CD4-positive, alpha-beta memory T cell (primary cell): ENCODE results near the gene PPP1R13B. TPM values are rescaled to one million over a fixed set of nuclear protein-coding genes. Genes with fewer than 3 reads are reported as not detected.

Source experiments
- CTCF ChIA-PET: fragments of 350-600 bp; sonication (Branson Sonifier 250); formaldehyde crosslinking; loops from one replicate; lab custom pipeline; 2021; ENCODE audit warnings: inconsistent platforms; ENCODE audit not compliant: partially characterized antibody; lab: Charles Lee
- POLR2A ChIA-PET: fragments of 350-600 bp; sonication (Branson Sonifier 250); formaldehyde crosslinking; loops from one replicate; lab custom pipeline; 2021; ENCODE audit not compliant: partially characterized antibody; lab: Charles Lee
- DNase-seq, 5 donors: peaks; one replicate each; pipeline versions ENCODE4 v3.0.0 to v3.0.0-alpha.2; 2020 to 2022; ENCODE audit warnings: mixed read lengths in 1 of 5
- H3K27ac ChIP-seq: one replicate; pipeline ENCODE4 v1.7.0; 2013; ENCODE audit warnings: low read depth, low read length
- H3K27me3 ChIP-seq: 2 replicates; pipeline ENCODE4 v1.7.0; 2013; ENCODE audit warnings: mild to moderate bottlenecking, low read length, moderate library complexity; ENCODE audit not compliant: insufficient read depth
- H3K36me3 ChIP-seq: 2 replicates; pipeline ENCODE4 v1.7.0; 2013; ENCODE audit warnings: mild to moderate bottlenecking, low read length, moderate library complexity; ENCODE audit not compliant: insufficient read depth
- H3K4me1 ChIP-seq: 2 replicates; pipeline ENCODE4 v1.7.0; 2013; ENCODE audit warnings: mild to moderate bottlenecking, low read length, moderate library complexity; ENCODE audit not compliant: insufficient read depth
- H3K4me3 ChIP-seq, 2 donors: one replicate each; pipeline ENCODE4 v1.7.0; 2013; ENCODE audit warnings: low read length in 2 of 2, mild to moderate bottlenecking in 1 of 2
- H3K9me3 ChIP-seq, 2 donors: one replicate each; pipeline ENCODE4 v1.7.0; 2013; ENCODE audit warnings: low read length in 2 of 2, control low read depth in 1 of 2; ENCODE audit not compliant: control insufficient read depth in 1 of 2
- H3K27ac Mint-ChIP-seq, 7 donors: one replicate each; pipeline ENCODE4 v1.8.0; 2020 to 2021; ENCODE audit warnings: mixed read lengths in 7 of 7, mild to moderate bottlenecking in 6 of 7, inconsistent platforms in 3 of 7, moderate library complexity in 3 of 7
- H3K27me3 Mint-ChIP-seq, 2 donors: one replicate each; pipeline ENCODE4 v1.8.0; 2020 to 2021; ENCODE audit warnings: mixed read lengths in 2 of 2
- H3K36me3 Mint-ChIP-seq, 2 donors: one replicate each; pipeline ENCODE4 v1.8.0; 2020 to 2021; ENCODE audit warnings: mixed read lengths in 2 of 2, inconsistent platforms in 1 of 2, mild to moderate bottlenecking in 1 of 2
- H3K4me1 Mint-ChIP-seq, 4 donors: one replicate each; pipeline ENCODE4 v1.8.0; 2020 to 2021; ENCODE audit warnings: mixed read lengths in 4 of 4, mild to moderate bottlenecking in 1 of 4
- H3K4me3 Mint-ChIP-seq, 8 donors: one replicate each; pipeline ENCODE4 v1.8.0; 2020 to 2021; ENCODE audit warnings: mixed read lengths in 8 of 8, mild to moderate bottlenecking in 7 of 8, moderate library complexity in 6 of 8, inconsistent platforms in 3 of 8
- H3K9me3 Mint-ChIP-seq, 8 donors: one replicate each; pipeline ENCODE4 v1.8.0; 2020 to 2021; ENCODE audit warnings: mixed read lengths in 8 of 8, mild to moderate bottlenecking in 5 of 8, inconsistent platforms in 3 of 8, moderate library complexity in 1 of 8
- intact Hi-C: fragments of 100-400 bp; cut with micrococcal nuclease; formaldehyde crosslinking; loops from one replicate; pipeline ENCODE4 v1.15.1; 2023
- polyA plus RNA-seq, 2 donors: library from polyadenylated mRNA; unstranded; fragments of 300-500 nt; fragmentation: Illumina TruSeq; gene quantifications; one replicate each; pipeline ENCODE4 v1.2.3, GENCODE V29; 2021
- total RNA-seq, 2 experiments: library from RNA; stranded (reverse); gene quantifications; one replicate each; pipeline ENCODE4 v1.2.3, GENCODE V29; 2021

The PPP1R13B gene
- total and polyA plus RNA-seq, 4 experiments from 2014 or later, result 0.72 to 30.5 (median 15.7) TPM

GRCh38 chr14:103886304-103887169 lies 39.2 kb upstream of the PPP1R13B start:
- CTCF ChIA-PET, result interaction anchor here (2.1 kb wide), 1 partner anchor 14 kb away, joined by 7 read pairs; no protein-coding TSS in a partner anchor
- Mint-ChIP-seq H3K4me3 (no peak overlapping the region), H3K9me3 (no peaks in the 10 kb centered on the region), H3K4me1 (no peaks in the 10 kb centered on the region), H3K27me3 (no peaks in the 10 kb centered on the region), H3K36me3 (no peaks in the 10 kb centered on the region), H3K27ac (no peak overlapping the region)
- H3K27ac ChIP-seq, result no peak overlapping the region
- POLR2A ChIA-PET, result interaction anchor here (1.2 kb wide), 1 partner anchor 23 kb away, joined by 3 read pairs; no protein-coding TSS in a partner anchor
- H3K4me1 ChIP-seq, result no peaks in the 10 kb centered on the region
- no peaks in the 10 kb centered on the region for H3K36me3 ChIP-seq
- DNase-seq, result no peak
- no peaks in the 10 kb centered on the region for H3K9me3 ChIP-seq
- intact Hi-C loops, result no loop called here
- no peak overlapping the region for H3K4me3 ChIP-seq
- H3K27me3 ChIP-seq, result no peaks in the 10 kb centered on the region

GRCh38 chr14:103885509-103885932 lies 38.1 kb upstream of the PPP1R13B start:
- Mint-ChIP-seq H3K4me3 (no peak overlapping the region), H3K36me3 (no peaks in the 10 kb centered on the region), H3K4me1 (peaks cover 0 to 7% (median 4%) of the 10 kb centered on the region in 4 donors), H3K27me3 (peaks cover 0 to 2% of the 10 kb centered on the region in 2 donors), H3K27ac (no peak overlapping the region), H3K9me3 (no peaks in the 10 kb centered on the region)
- POLR2A ChIA-PET, result no interaction called here
- H3K27me3 ChIP-seq, result no peaks in the 10 kb centered on the region
- no peak overlapping the region for H3K27ac ChIP-seq
- H3K4me3 ChIP-seq, result no peak overlapping the region
- intact Hi-C loops, result no loop called here
- H3K36me3 ChIP-seq, result no peaks in the 10 kb centered on the region
- peaks cover 4% of the 10 kb centered on the region for H3K4me1 ChIP-seq
- no peaks in the 10 kb centered on the region for H3K9me3 ChIP-seq
- DNase-seq, result no peak
- CTCF ChIA-PET, result no interaction called here

DNA sequence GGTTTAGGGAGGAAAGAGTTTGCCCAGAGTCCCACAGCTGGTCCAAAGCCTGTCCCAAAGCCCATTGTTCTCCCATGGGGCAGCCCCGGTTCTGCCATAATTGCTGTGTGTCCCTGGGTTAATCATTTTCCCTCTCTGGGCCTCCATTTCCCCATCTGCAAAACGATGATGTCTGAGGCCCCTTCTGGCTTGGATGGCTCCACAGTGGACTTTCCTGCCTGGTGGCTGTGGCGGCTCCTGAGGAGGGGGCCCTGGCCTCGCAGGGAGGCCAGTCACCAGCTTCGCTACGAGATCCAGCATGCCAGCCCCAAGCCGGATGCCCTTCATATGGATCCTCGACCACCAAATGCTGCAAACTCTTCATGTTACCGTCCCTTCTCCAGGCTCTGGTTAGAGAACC lies 37.5 kb upstream of the PPP1R13B start:
- no peaks in the 10 kb centered on the region for H3K36me3 Mint-ChIP-seq
- Histone ChIP-seq H3K27ac (no peak overlapping the region), H3K36me3 (no peaks in the 10 kb centered on the region), H3K4me3 (no peak overlapping the region), H3K27me3 (no peaks in the 10 kb centered on the region), H3K9me3 (no peaks in the 10 kb centered on the region), H3K4me1 (peaks cover 11% of the 10 kb centered on the region)
- intact Hi-C loops, result no loop called here
- no peak overlapping the region for H3K27ac Mint-ChIP-seq
- H3K4me3 Mint-ChIP-seq, result no peak overlapping the region
- peaks cover 0 to 2% of the 10 kb centered on the region in 2 donors for H3K27me3 Mint-ChIP-seq
- no peak for DNase-seq
- H3K4me1 Mint-ChIP-seq, result peaks cover 3 to 14% (median 10%) of the 10 kb centered on the region in 4 donors
- ChIA-PET POLR2A (no interaction called here), CTCF (no interaction called here)
- no peaks in the 10 kb centered on the region for H3K9me3 Mint-ChIP-seq

GRCh38 chr14:103883263-103883523 lies 35.8 kb upstream of the PPP1R13B start:
- no peak overlapping the region for H3K27ac Mint-ChIP-seq
- intact Hi-C loops, result no loop called here
- H3K4me1 ChIP-seq, result peaks cover 18% of the 10 kb centered on the region
- ChIA-PET POLR2A (no interaction called here), CTCF (no interaction called here)
- no peak for DNase-seq
- no peaks in the 10 kb centered on the region for H3K9me3 Mint-ChIP-seq
- H3K36me3 Mint-ChIP-seq, result no peaks in the 10 kb centered on the region
- H3K4me3 Mint-ChIP-seq, result no peak overlapping the region
- peaks cover 0 to 2% of the 10 kb centered on the region in 2 donors for H3K27me3 Mint-ChIP-seq
- no peaks in the 10 kb centered on the region for H3K9me3 ChIP-seq
- no peaks in the 10 kb centered on the region for H3K27me3 ChIP-seq
- H3K4me1 Mint-ChIP-seq, result peaks cover 3 to 29% (median 14%) of the 10 kb centered on the region in 4 donors
- H3K27ac ChIP-seq, result no peak overlapping the region
- no peaks in the 10 kb centered on the region for H3K36me3 ChIP-seq
- H3K4me3 ChIP-seq, result no peak overlapping the region

DNA sequence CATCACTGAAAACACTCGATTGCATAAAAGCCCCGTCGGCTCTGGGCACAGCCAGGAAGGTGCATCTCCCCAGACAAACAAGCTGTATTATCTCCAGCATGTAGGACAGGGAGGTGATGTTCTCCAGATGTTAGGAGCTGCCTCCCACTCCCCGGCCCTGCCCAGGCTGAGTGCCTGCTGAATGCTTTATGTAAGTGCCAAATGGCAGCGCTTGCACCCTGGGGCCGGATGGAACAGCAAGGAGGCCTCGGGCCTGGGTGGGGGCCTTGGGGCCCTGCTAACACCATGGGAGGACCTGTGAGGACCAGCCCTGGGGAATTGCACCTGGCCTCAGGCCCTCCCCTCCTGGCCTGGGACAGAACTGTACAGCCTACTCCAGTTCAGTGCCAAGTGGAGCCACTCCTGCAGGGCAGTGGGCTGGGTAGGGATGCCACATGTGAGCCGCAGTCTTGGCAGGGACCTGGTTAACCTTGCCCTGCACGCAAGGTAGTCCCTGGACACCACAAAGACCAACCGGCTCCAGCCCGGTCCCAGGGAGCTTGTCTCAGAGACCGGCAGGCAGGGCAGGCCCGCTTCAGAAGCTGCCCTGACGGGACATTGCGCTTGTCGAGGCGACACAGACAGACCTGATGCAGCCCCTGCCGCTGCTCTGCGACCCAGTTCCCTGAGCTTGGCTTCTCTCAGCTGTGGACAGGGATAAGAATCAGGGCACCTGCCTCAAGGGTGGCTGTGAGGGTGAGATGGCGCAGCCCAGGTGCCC lies 35.3 kb upstream of the PPP1R13B start:
- Histone ChIP-seq H3K27ac (no peak overlapping the region), H3K4me1 (peaks cover 18% of the 10 kb centered on the region), H3K4me3 (no peak overlapping the region), H3K9me3 (no peaks in the 10 kb centered on the region), H3K27me3 (no peaks in the 10 kb centered on the region), H3K36me3 (no peaks in the 10 kb centered on the region)
- intact Hi-C loops, result no loop called here
- CTCF ChIA-PET, result interaction anchor here (0.7 kb wide), 1 partner anchor 28 kb away, joined by 3 read pairs; no protein-coding TSS in a partner anchor
- Mint-ChIP-seq H3K27me3 (peaks cover 0 to 2% of the 10 kb centered on the region in 2 donors), H3K4me3 (no peak overlapping the region), H3K9me3 (no peaks in the 10 kb centered on the region), H3K27ac (no peak overlapping the region), H3K4me1 (peaks cover 3 to 29% (median 14%) of the 10 kb centered on the region in 4 donors), H3K36me3 (no peaks in the 10 kb centered on the region)
- POLR2A ChIA-PET, result no interaction called here
- no peak for DNase-seq

DNA sequence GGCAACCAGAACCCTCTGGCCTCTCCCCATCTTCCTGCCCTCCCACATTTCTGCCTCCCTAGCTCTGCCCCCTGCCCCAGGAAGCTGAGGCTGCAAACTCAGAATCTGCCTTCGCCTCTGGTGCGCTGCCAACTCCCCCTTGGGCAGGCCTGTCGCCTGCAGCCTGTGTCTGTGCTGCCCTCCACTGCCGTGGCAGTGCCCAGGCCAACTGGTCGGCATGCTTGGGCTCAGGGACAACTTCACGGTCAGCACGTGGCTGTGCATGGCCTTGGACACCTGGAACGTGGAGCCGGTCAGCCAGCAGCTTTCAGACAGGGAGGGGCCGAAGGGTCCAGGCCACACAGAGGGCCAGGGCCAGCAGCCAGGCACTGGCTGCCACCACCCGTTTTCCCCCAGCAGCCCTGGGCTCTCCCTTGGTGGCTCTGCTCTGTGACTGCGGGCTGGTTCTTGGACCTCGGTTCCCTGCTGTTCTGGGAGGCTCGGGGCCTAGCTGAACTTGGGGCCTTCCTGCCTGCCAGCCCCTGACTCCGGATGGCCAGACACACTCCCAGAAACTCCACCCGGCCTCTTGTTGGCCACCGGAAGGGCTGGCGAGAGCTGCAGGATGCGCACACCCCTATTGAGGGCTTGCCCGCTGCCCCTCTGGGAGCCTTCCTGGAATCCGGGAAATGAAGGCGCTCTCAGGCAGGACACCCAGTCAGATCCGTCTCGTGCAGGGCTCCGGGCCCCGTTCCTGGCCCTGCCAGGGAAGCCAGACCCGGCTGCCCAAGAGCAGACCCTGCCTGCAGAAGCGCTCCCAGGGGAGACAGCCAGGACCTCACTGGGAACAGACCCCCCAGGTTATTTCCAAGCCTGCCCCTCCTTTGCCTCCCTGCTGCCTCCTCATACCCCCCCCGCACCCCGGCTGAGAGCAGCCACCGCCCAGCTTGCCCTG lies 34.2 kb upstream of the PPP1R13B start:
- H3K27ac Mint-ChIP-seq, result no peak overlapping the region
- peaks cover 3 to 29% (median 14%) of the 10 kb centered on the region in 4 donors for H3K4me1 Mint-ChIP-seq
- peaks cover 18% of the 10 kb centered on the region for H3K4me1 ChIP-seq
- peak overlapping the region in 1 of 8 donors; percentile 35 for H3K4me3 Mint-ChIP-seq
- intact Hi-C loops, result no loop called here
- no peaks in the 10 kb centered on the region for H3K36me3 ChIP-seq
- H3K4me3 ChIP-seq, result no peak overlapping the region
- CTCF ChIA-PET, result no interaction called here
- no peak for DNase-seq
- H3K27me3 Mint-ChIP-seq, result peaks cover 0 to 2% of the 10 kb centered on the region in 2 donors
- no peaks in the 10 kb centered on the region for H3K9me3 ChIP-seq
- H3K9me3 Mint-ChIP-seq, result no peaks in the 10 kb centered on the region
- POLR2A ChIA-PET, result no interaction called here
- no peaks in the 10 kb centered on the region for H3K36me3 Mint-ChIP-seq
- no peak overlapping the region for H3K27ac ChIP-seq
- no peaks in the 10 kb centered on the region for H3K27me3 ChIP-seq
